ENCODE measurements around the gene OGDH.
"Not testable (repeated sequence)": the region's sequence is repeated elsewhere in the genome, so short reads cannot be mapped to it uniquely, and the experiment has no call there.

OGDH gene

DNA sequence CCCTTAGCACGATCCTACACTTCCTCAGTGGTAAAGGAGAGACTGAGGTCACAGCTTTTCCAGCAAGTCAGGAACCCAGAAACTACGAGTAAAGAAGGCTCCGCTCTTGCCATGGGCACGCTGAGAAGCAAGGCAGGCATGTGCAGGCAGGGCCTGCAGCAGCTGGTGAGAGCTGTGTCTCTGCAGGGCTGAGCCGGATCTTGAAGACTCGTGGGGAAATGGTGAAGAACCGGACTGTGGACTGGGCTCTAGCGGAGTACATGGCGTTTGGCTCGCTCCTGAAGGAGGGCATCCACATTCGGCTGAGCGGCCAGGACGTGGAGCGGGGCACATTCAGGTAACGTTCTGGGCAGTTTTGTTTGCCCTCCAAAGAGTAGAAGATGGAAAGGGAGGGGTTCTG lies 90.3 kb downstream of the OGDH start:
- Histone ChIP-seq H3K27me3 (ENCODE audit: insufficient read depth, low read length) (no peaks in the 10 kb centered on the region), H4K20me1 (ENCODE audit: insufficient read depth, low read length) (no peaks in the 10 kb centered on the region), H2AFZ (ENCODE audit: low read length) (no peak overlapping the region), H3K4me2 (ENCODE audit: low read length) (no peak overlapping the region), H3K79me2 (ENCODE audit: insufficient read depth, low read length) (no peaks in the 10 kb centered on the region), H3K9me3 (ENCODE audit: low read length) (0 out of 2 replicates have a peak, but pooled peaks cover 2% of the 10 kb centered on the region), H3K27ac (ENCODE audit: low read depth, low read length, poor library complexity, severe bottlenecking) (no peak overlapping the region), H3K9ac (ENCODE audit: low read length) (no peak overlapping the region), H3K9me2 (ENCODE audit: low read depth, low read length) (no peaks in the 10 kb centered on the region), H3K4me1 (ENCODE audit: insufficient read depth, low read length, severe bottlenecking) (no peaks in the 10 kb centered on the region), H3K36me3 (ENCODE audit: insufficient read depth, low read length) (peaks cover 95% of the 10 kb centered on the region), H3K4me3 (ENCODE audit: low read depth, low read length, poor library complexity, severe bottlenecking) (no peak overlapping the region), H3F3A (ENCODE audit: insufficient read depth, low read length) (no peaks in the 10 kb centered on the region)
- TF ChIP-seq, protein P1, sequence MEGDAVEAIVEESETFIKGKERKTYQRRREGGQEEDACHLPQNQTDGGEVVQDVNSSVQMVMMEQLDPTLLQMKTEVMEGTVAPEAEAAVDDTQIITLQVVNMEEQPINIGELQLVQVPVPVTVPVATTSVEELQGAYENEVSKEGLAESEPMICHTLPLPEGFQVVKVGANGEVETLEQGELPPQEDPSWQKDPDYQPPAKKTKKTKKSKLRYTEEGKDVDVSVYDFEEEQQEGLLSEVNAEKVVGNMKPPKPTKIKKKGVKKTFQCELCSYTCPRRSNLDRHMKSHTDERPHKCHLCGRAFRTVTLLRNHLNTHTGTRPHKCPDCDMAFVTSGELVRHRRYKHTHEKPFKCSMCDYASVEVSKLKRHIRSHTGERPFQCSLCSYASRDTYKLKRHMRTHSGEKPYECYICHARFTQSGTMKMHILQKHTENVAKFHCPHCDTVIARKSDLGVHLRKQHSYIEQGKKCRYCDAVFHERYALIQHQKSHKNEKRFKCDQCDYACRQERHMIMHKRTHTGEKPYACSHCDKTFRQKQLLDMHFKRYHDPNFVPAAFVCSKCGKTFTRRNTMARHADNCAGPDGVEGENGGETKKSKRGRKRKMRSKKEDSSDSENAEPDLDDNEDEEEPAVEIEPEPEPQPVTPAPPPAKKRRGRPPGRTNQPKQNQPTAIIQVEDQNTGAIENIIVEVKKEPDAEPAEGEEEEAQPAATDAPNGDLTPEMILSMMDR (IDR thresholded peaks at IDR 0.05; ENCODE audit: low read length) = no peak
- no peak for TF ChIP-seq EZH2 (IDR thresholded peaks at IDR 0.05; ENCODE audit: borderline replicate concordance, low read length)

DNA sequence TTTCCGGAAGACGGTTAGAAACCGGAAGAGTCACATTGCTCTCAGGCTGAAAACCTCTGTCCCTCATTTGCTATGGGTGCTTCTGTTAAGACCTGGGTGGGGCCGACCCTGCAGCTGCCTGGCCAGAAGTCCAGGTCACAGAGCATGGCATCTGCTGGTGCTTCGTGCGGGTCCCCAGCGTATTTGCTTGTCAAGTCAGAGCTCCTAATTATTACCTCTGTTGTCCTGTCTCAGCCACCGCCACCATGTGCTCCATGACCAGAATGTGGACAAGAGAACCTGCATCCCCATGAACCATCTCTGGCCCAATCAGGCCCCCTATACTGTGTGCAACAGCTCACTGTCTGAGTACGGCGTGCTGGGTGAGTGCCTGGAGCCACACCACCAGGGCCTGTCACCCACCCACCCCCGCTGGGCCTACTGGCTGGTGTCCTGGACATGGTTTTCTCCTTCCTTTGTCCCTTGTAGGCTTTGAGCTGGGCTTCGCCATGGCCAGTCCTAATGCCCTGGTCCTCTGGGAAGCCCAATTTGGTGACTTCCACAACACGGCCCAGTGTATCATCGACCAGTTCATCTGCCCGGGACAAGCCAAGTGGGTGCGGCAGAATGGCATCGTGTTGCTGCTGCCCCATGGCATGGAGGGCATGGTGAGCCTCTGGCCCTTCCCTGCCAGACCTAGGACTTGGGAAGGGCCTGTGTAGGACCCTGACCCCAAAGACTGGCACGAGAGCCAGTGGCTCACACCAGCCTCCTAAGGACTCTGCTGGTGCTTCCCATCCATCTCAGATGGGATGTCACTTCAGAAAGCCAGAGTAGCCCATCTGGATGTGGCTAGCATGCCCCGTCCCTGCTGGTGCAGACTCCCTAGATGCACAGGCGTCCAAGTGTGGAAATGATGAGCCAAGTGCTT lies 91.0 kb downstream of the OGDH start:
- Histone ChIP-seq H2AFZ (ENCODE audit: low read length) (no peak overlapping the region), H3K27me3 (ENCODE audit: insufficient read depth, low read length) (no peaks in the 10 kb centered on the region), H3K79me2 (ENCODE audit: insufficient read depth, low read length) (no peaks in the 10 kb centered on the region), H3K9me2 (ENCODE audit: low read depth, low read length) (no peaks in the 10 kb centered on the region), H3K36me3 (ENCODE audit: insufficient read depth, low read length) (peaks cover 95% of the 10 kb centered on the region), H3K9me3 (ENCODE audit: low read length) (0 out of 2 replicates have a peak, but pooled peaks cover 2% of the 10 kb centered on the region), H4K20me1 (ENCODE audit: insufficient read depth, low read length) (no peaks in the 10 kb centered on the region), H3K4me2 (ENCODE audit: low read length) (no peak overlapping the region), H3F3A (ENCODE audit: insufficient read depth, low read length) (no peaks in the 10 kb centered on the region), H3K27ac (ENCODE audit: low read depth, low read length, poor library complexity, severe bottlenecking) (no peak overlapping the region), H3K9ac (ENCODE audit: low read length) (no peak overlapping the region), H3K4me1 (ENCODE audit: insufficient read depth, low read length, severe bottlenecking) (no peaks in the 10 kb centered on the region), H3K4me3 (ENCODE audit: low read depth, low read length, poor library complexity, severe bottlenecking) (no peak overlapping the region)
- TF ChIP-seq, protein P1 (IDR thresholded peaks at IDR 0.05; ENCODE audit: low read length) = no peak

DNA sequence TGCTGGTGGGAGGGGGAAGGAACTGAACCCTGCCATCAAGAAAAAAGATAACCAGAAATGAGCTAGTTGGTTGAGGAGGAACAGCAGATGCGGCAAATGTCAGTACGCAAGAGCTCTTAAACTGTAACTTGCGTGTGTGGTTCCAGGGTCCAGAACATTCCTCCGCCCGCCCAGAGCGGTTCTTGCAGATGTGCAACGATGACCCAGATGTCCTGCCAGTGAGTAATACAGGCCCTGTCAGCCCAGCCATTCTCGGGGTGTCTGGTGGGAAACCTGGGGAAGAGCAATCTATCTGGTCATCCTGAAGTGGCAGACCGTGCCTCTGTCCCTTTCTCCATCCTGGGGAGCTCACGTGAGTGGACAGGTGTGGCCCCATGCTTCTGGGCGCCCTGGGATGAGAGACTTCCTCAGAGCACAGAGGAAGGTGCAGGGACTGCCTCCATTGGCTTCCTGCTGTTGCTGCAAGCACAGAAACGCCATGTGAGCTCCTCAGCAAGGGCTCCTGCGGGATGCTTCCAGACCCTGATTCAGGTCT lies 91.7 kb downstream of the OGDH start:
- no peak overlapping the region for H3K4me3 ChIP-seq (ENCODE audit: low read depth, low read length, poor library complexity, severe bottlenecking)
- TF ChIP-seq EZH2 (IDR thresholded peaks at IDR 0.05; ENCODE audit: borderline replicate concordance, low read length) = no peak
- TF ChIP-seq, protein P1 (IDR thresholded peaks at IDR 0.05; ENCODE audit: low read length) = no peak

DNA sequence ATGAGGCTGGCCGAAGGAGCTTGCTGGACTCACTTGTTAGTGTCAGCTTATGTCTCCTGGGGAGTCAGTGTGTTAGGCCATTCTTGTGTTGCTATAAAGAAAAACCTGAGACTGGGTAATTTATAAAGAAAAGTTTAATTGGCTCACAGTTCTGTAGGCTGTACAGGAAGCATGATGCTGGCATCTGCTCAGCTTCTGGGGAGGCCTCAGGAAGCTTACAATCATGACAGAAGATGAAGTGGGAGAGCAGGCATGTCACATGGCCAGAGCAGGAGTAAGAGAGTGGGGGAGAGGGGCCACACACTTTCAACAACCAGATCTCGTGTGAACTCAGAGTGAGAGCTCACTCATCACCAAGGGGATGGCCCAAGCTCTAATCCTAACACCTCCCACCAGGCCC lies 93.2 kb downstream of the OGDH start:
- peaks cover 91% of the 10 kb centered on the region for H3K36me3 ChIP-seq (ENCODE audit: insufficient read depth, low read length)
- not testable (repeated sequence) for H2AFZ ChIP-seq (ENCODE audit: low read length); H3K4me1 ChIP-seq (ENCODE audit: insufficient read depth, low read length, severe bottlenecking); H3K79me2 ChIP-seq (ENCODE audit: insufficient read depth, low read length); H3K9me2 ChIP-seq (ENCODE audit: low read depth, low read length); H3F3A ChIP-seq (ENCODE audit: insufficient read depth, low read length); H3K27me3 ChIP-seq (ENCODE audit: insufficient read depth, low read length); H4K20me1 ChIP-seq (ENCODE audit: insufficient read depth, low read length); H3K4me3 ChIP-seq (ENCODE audit: low read depth, low read length, poor library complexity, severe bottlenecking); H3K9me3 ChIP-seq (ENCODE audit: low read length); H3K27ac ChIP-seq (ENCODE audit: low read depth, low read length, poor library complexity, severe bottlenecking); H3K4me2 ChIP-seq (ENCODE audit: low read length); H3K9ac ChIP-seq (ENCODE audit: low read length)

More for the DNA sequence above, 91.7 kb downstream of the OGDH start:
- Histone ChIP-seq H3K4me1 (ENCODE audit: insufficient read depth, low read length, severe bottlenecking) (no peaks in the 10 kb centered on the region), H3K27me3 (ENCODE audit: insufficient read depth, low read length) (no peaks in the 10 kb centered on the region), H4K20me1 (ENCODE audit: insufficient read depth, low read length) (no peaks in the 10 kb centered on the region), H3K79me2 (ENCODE audit: insufficient read depth, low read length) (no peaks in the 10 kb centered on the region), H3K36me3 (ENCODE audit: insufficient read depth, low read length) (peaks cover 93% of the 10 kb centered on the region), H3K27ac (ENCODE audit: low read depth, low read length, poor library complexity, severe bottlenecking) (no peak overlapping the region), H2AFZ (ENCODE audit: low read length) (no peak overlapping the region), H3K9ac (ENCODE audit: low read length) (no peak overlapping the region), H3K9me2 (ENCODE audit: low read depth, low read length) (no peaks in the 10 kb centered on the region), H3K9me3 (ENCODE audit: low read length) (0 out of 2 replicates have a peak, but pooled peaks cover 2% of the 10 kb centered on the region), H3F3A (ENCODE audit: insufficient read depth, low read length) (no peaks in the 10 kb centered on the region), H3K4me2 (ENCODE audit: low read length) (no peak overlapping the region)

Measured in OCI-LY1 (cell line).